Liver (tissue), 3 donors: Measurements from ENCODE around the gene FAM221B.

ENCODE experiments used
- EGR1 ChIP-seq, 2 donors: IDR thresholded peaks; 2 replicates each; pipeline ENCODE4 v1.6.1; 2016 to 2018; ENCODE audit warnings: antibody characterized with exemption in 2 of 2, low read depth in 2 of 2
- FOXA2 ChIP-seq: IDR thresholded peaks from 2 replicates; pipeline ENCODE4 v1.6.1; 2016; ENCODE audit warnings: antibody characterized with exemption
- JUND ChIP-seq, 2 donors: IDR thresholded peaks; 2 replicates each; pipeline ENCODE4 v1.6.1; 2016; ENCODE audit warnings: antibody characterized with exemption in 2 of 2
- MAX ChIP-seq: IDR thresholded peaks from 2 replicates; pipeline ENCODE4 v1.6.1; 2016; ENCODE audit warnings: antibody characterized with exemption
- TAF1 ChIP-seq: conservative IDR thresholded peaks from 2 replicates; pipeline ENCODE4 v1.6.1; 2016; ENCODE audit warnings: antibody characterized with exemption, mild to moderate bottlenecking
- YY1 ChIP-seq: IDR thresholded peaks from 2 replicates; pipeline ENCODE4 v1.6.1; 2016; ENCODE audit warnings: antibody characterized with exemption, mild to moderate bottlenecking
- ZBTB33 ChIP-seq: IDR thresholded peaks from 2 replicates; pipeline ENCODE4 v1.6.1; 2016; ENCODE audit warnings: antibody characterized with exemption
- TF ChIP-seq, protein P1 (sequence below): fragments of 150-350 bp; IDR thresholded peaks from 2 replicates; pipeline ENCODE4 v1.5.1; 2017; ENCODE audit warnings: improper control_type of control experiment, low read depth, low read length; ENCODE audit not compliant: missing input control
- donor health status: healthy.
- donor health status: healthy.

GRCh38 chr9:35859990-35860339, 31.4 kb upstream of the FAM221B start:
- TF ChIP-seq, protein P1, sequence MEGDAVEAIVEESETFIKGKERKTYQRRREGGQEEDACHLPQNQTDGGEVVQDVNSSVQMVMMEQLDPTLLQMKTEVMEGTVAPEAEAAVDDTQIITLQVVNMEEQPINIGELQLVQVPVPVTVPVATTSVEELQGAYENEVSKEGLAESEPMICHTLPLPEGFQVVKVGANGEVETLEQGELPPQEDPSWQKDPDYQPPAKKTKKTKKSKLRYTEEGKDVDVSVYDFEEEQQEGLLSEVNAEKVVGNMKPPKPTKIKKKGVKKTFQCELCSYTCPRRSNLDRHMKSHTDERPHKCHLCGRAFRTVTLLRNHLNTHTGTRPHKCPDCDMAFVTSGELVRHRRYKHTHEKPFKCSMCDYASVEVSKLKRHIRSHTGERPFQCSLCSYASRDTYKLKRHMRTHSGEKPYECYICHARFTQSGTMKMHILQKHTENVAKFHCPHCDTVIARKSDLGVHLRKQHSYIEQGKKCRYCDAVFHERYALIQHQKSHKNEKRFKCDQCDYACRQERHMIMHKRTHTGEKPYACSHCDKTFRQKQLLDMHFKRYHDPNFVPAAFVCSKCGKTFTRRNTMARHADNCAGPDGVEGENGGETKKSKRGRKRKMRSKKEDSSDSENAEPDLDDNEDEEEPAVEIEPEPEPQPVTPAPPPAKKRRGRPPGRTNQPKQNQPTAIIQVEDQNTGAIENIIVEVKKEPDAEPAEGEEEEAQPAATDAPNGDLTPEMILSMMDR = no peak
- TF ChIP-seq EGR1 (IDR thresholded peaks at IDR 0.05; ENCODE audit: low read depth in 2 of 2) (no peak), JUND (IDR thresholded peaks at IDR 0.05) (no peak), ZBTB33 (no peak), YY1 (no peak), MAX (no peak), FOXA2 (no peak), TAF1 (no peak)
